HEK293 (cell line): ENCODE data around the gene MCHR1.

ENCODE experiments used
- BCL6B ChIP-seq: fragments of 450-650 bp; formaldehyde crosslinking; IDR thresholded peaks from 2 replicates; pipeline ENCODE4 v1.5.1; 2017; ENCODE audit warnings: missing biosample characterization, missing genetic modification characterization
- EGR2 ChIP-seq: fragments of 450-650 bp; formaldehyde crosslinking; IDR thresholded peaks from 2 replicates; pipeline ENCODE4 v1.5.1; 2016; ENCODE audit warnings: low read depth, missing biosample characterization, missing genetic modification characterization
- FEZF1 ChIP-seq: fragments of 450-650 bp; formaldehyde crosslinking; IDR thresholded peaks from 2 replicates; pipeline ENCODE4 v1.5.1; 2016; ENCODE audit warnings: missing biosample characterization, missing genetic modification characterization
- HOXD13 ChIP-seq: sonication (generic); formaldehyde crosslinking; IDR thresholded peaks from 2 replicates; pipeline ENCODE4 v1.8.0; 2022; ENCODE audit warnings: missing genetic modification reagents, borderline replicate concordance
- KLF1 ChIP-seq: fragments of 450-650 bp; formaldehyde crosslinking; IDR thresholded peaks from 2 replicates; pipeline ENCODE4 v1.5.1; 2016; ENCODE audit warnings: missing biosample characterization, missing genetic modification characterization
- SALL2 ChIP-seq: fragments of 450-650 bp; formaldehyde crosslinking; IDR thresholded peaks from 2 replicates; pipeline ENCODE4 v1.5.0; 2017; ENCODE audit warnings: missing biosample characterization, mild to moderate bottlenecking, missing genetic modification characterization, borderline replicate concordance
- WT1 ChIP-seq: fragments of 450-650 bp; formaldehyde crosslinking; IDR thresholded peaks from 2 replicates; pipeline ENCODE4 v1.5.1; 2016; ENCODE audit warnings: missing biosample characterization, missing genetic modification characterization
- ZBTB17 ChIP-seq: fragments of 450-650 bp; formaldehyde crosslinking; IDR thresholded peaks from 2 replicates; pipeline ENCODE4 v1.5.1; 2016; ENCODE audit warnings: missing biosample characterization, missing genetic modification characterization
- ZBTB6 ChIP-seq: fragments of 450-650 bp; formaldehyde crosslinking; IDR thresholded peaks from 2 replicates; pipeline ENCODE4 v1.5.1; 2017; ENCODE audit warnings: missing biosample characterization, missing genetic modification characterization
- ZBTB7A ChIP-seq: fragments of 450-650 bp; formaldehyde crosslinking; IDR thresholded peaks from 2 replicates; pipeline ENCODE4 v1.5.1; 2016; ENCODE audit warnings: low read depth, missing biosample characterization, missing genetic modification characterization
- ZNF133 ChIP-seq: fragments of 450-650 bp; formaldehyde crosslinking; IDR thresholded peaks from 2 replicates; pipeline ENCODE4 v1.5.1; 2016; ENCODE audit warnings: missing biosample characterization, missing genetic modification characterization
- ZNF138 ChIP-seq: fragments of 450-650 bp; formaldehyde crosslinking; IDR thresholded peaks from 2 replicates; pipeline ENCODE4 v1.5.1; 2016; ENCODE audit warnings: missing biosample characterization, missing genetic modification characterization, borderline replicate concordance
- ZNF174 ChIP-seq: fragments of 450-650 bp; formaldehyde crosslinking; IDR thresholded peaks from 2 replicates; pipeline ENCODE4 v1.5.0; 2017; ENCODE audit warnings: missing biosample characterization, mild to moderate bottlenecking, missing genetic modification characterization
- ZNF23 ChIP-seq: fragments of 450-650 bp; formaldehyde crosslinking; IDR thresholded peaks from 2 replicates; pipeline ENCODE4 v1.5.1; 2016; ENCODE audit warnings: missing biosample characterization, missing genetic modification characterization, borderline replicate concordance
- ZNF248 ChIP-seq: fragments of 450-650 bp; formaldehyde crosslinking; IDR thresholded peaks from 2 replicates; pipeline ENCODE4 v1.5.1; 2017; ENCODE audit warnings: missing biosample characterization, missing genetic modification characterization
- ZNF26 ChIP-seq: fragments of 450-650 bp; formaldehyde crosslinking; IDR thresholded peaks from 2 replicates; pipeline ENCODE4 v1.5.1; 2016; ENCODE audit warnings: missing biosample characterization, missing genetic modification characterization
- ZNF280C ChIP-seq: fragments of 450-650 bp; formaldehyde crosslinking; IDR thresholded peaks from 2 replicates; pipeline ENCODE4 v1.5.1; 2016; ENCODE audit warnings: missing biosample characterization, missing genetic modification characterization
- ZNF37A ChIP-seq: fragments of 450-650 bp; IDR thresholded peaks from 2 replicates; pipeline ENCODE4 v1.5.1; 2018; ENCODE audit warnings: missing biosample characterization, missing genetic modification characterization
- ZNF391 ChIP-seq: fragments of 450-650 bp; formaldehyde crosslinking; IDR thresholded peaks from 2 replicates; pipeline ENCODE4 v1.5.1; 2016; ENCODE audit warnings: low read depth, missing biosample characterization, missing genetic modification characterization, borderline replicate concordance
- ZNF398 ChIP-seq: fragments of 450-650 bp; formaldehyde crosslinking; IDR thresholded peaks from 2 replicates; pipeline ENCODE4 v1.5.1; 2017; ENCODE audit warnings: missing biosample characterization, missing genetic modification characterization
- ZNF423 ChIP-seq: fragments of 450-650 bp; formaldehyde crosslinking; IDR thresholded peaks from 2 replicates; pipeline ENCODE4 v1.5.1; 2016; ENCODE audit warnings: missing biosample characterization, missing genetic modification characterization
- ZNF473 ChIP-seq: fragments of 450-650 bp; formaldehyde crosslinking; IDR thresholded peaks from 2 replicates; pipeline ENCODE4 v1.5.1; 2017; ENCODE audit warnings: missing biosample characterization, missing genetic modification characterization
- ZNF514 ChIP-seq: fragments of 450-650 bp; formaldehyde crosslinking; IDR thresholded peaks from 2 replicates; pipeline ENCODE4 v1.5.1; 2016; ENCODE audit warnings: missing biosample characterization, missing genetic modification characterization
- ZNF529 ChIP-seq: fragments of 450-650 bp; formaldehyde crosslinking; IDR thresholded peaks from 2 replicates; pipeline ENCODE4 v1.5.1; 2017; ENCODE audit warnings: missing genetic modification characterization, missing biosample characterization; ENCODE audit not compliant: insufficient replicate concordance
- ZNF558 ChIP-seq: fragments of 450-650 bp; formaldehyde crosslinking; IDR thresholded peaks from 2 replicates; pipeline ENCODE4 v1.5.1; 2016; ENCODE audit warnings: missing biosample characterization, missing genetic modification characterization
- ZNF560 ChIP-seq: fragments of 450-650 bp; formaldehyde crosslinking; IDR thresholded peaks from 2 replicates; pipeline ENCODE4 v1.5.1; 2017; ENCODE audit warnings: missing biosample characterization, missing genetic modification characterization, borderline replicate concordance
- ZNF660 ChIP-seq: fragments of 450-650 bp; IDR thresholded peaks from 2 replicates; pipeline ENCODE4 v1.5.1; 2018; ENCODE audit warnings: missing biosample characterization, mild to moderate bottlenecking, missing genetic modification characterization
- ZNF707 ChIP-seq: fragments of 450-650 bp; formaldehyde crosslinking; IDR thresholded peaks from 2 replicates; pipeline ENCODE4 v1.5.1; 2016; ENCODE audit warnings: missing biosample characterization, missing genetic modification characterization
- ZSCAN4 ChIP-seq: fragments of 450-650 bp; formaldehyde crosslinking; IDR thresholded peaks from 2 replicates; pipeline ENCODE4 v1.5.1; 2017; ENCODE audit warnings: missing biosample characterization, missing genetic modification characterization
- ZSCAN5A ChIP-seq: fragments of 450-650 bp; formaldehyde crosslinking; IDR thresholded peaks from 2 replicates; pipeline ENCODE4 v1.5.1; 2016; ENCODE audit warnings: missing biosample characterization, missing genetic modification characterization

The MCHR1 gene

GRCh38 chr22:40720538-40721256 is 41.4 kb downstream of the MCHR1 start (continued):
- TF ChIP-seq BCL6B: no peak
- TF ChIP-seq ZNF138 (tag by site-specific recombination): no peak
- TF ChIP-seq ZBTB6: no peak
- no peak for TF ChIP-seq ZSCAN4
- peak; percentile 46; the same call in 1 of the 2 replicates for TF ChIP-seq ZBTB17
- no peak for TF ChIP-seq ZNF133 (tag by site-specific recombination)
- peak; percentile 29; the same call in 1 of the 2 replicates for TF ChIP-seq ZNF391 (tag by site-specific recombination)
- no peak for TF ChIP-seq ZSCAN5A (tag by site-specific recombination)
- peak; percentile 67; the same call in 1 of the 2 replicates for TF ChIP-seq ZNF558 (tag by site-specific recombination)
- no peak for TF ChIP-seq ZNF529
- no peak for TF ChIP-seq ZNF514 (tag by site-specific recombination)
- TF ChIP-seq ZNF248 (tag by site-specific recombination): no peak
- no peak for TF ChIP-seq ZNF473 (tag by site-specific recombination)
- peak; percentile 58; the same call in 1 of the 2 replicates for TF ChIP-seq FEZF1 (tag by site-specific recombination)
- TF ChIP-seq ZNF37A (tag by site-specific recombination): no peak
- TF ChIP-seq WT1 (tag by site-specific recombination): peak; percentile 89
- TF ChIP-seq ZNF23 (tag by site-specific recombination): no peak
- TF ChIP-seq KLF1 (tag by site-specific recombination): no peak
- peak; percentile 62; the same call in 1 of the 2 replicates for TF ChIP-seq ZNF398 (tag by site-specific recombination)
- no peak for TF ChIP-seq ZNF660 (tag by site-specific recombination)
- TF ChIP-seq ZNF26 (tag by site-specific recombination): no peak
- no peak for TF ChIP-seq ZNF423 (tag by site-specific recombination)
- no peak for TF ChIP-seq SALL2 (tag by site-specific recombination)
- no peak for TF ChIP-seq ZNF560 (tag by site-specific recombination)
- no peak for TF ChIP-seq ZNF707
- TF ChIP-seq ZNF280C (tag by site-specific recombination): no peak
- TF ChIP-seq ZBTB7A: no peak
- TF ChIP-seq ZNF174 (tag by site-specific recombination): no peak
- no peak for TF ChIP-seq HOXD13 (CRISPR knock-in tag)
- peak; percentile 63 for TF ChIP-seq EGR2
